Measurements from ENCODE around the gene CHST11. TPM values are rescaled to one million over a fixed set of nuclear protein-coding genes. Genes with fewer than 3 reads are reported as not detected.

CHST11 gene
- total RNA-seq, 1 experiment from 2014 or later: 6.7 TPM

GRCh38 chr12:104443008-104443407, 13.7 kb upstream of the CHST11 start:
- Histone ChIP-seq H3K79me1 (ENCODE audit: insufficient read depth, low read depth, low read length, poor library complexity, severe bottlenecking) (no peaks in the 10 kb centered on the region), H2AK5ac (ENCODE audit: insufficient read length, low read length) (no peak overlapping the region), H3K18ac (ENCODE audit: insufficient read length, low read depth, low read length) (no peak overlapping the region), H3K23me2 (ENCODE audit: insufficient read length, low read depth, low read length, poor library complexity, severe bottlenecking) (no peaks in the 10 kb centered on the region), H4K5ac (ENCODE audit: insufficient read length, low read depth, low read length) (no peak overlapping the region), H3K27ac (ENCODE audit: insufficient read length, low read depth, low read length) (no peak overlapping the region), H3K9me3 (ENCODE audit: control insufficient read depth, low read depth, low read length) (no peaks in the 10 kb centered on the region), H3K4ac (ENCODE audit: low read depth, low read length) (no peak overlapping the region), H3K9ac (ENCODE audit: extremely low read depth, insufficient read length, low read length) (no peak overlapping the region), H3K56ac (ENCODE audit: insufficient read length, low read depth, low read length) (no peak overlapping the region), H3K4me2 (ENCODE audit: insufficient read depth, insufficient read length, low read length) (no peak overlapping the region), H2AFZ (ENCODE audit: low read length) (no peak overlapping the region), H2BK20ac (ENCODE audit: low read depth, low read length, poor library complexity, severe bottlenecking) (no peak overlapping the region), H3T11ph (ENCODE audit: low read length) (no peak overlapping the region), H2BK12ac (ENCODE audit: insufficient read length, low read depth, low read length) (no peak overlapping the region), H2BK120ac (ENCODE audit: low read depth, low read length, poor library complexity, severe bottlenecking) (no peak overlapping the region), H3K79me2 (ENCODE audit: insufficient read depth, low read length) (no peaks in the 10 kb centered on the region), H4K8ac (replicated peaks; ENCODE audit: insufficient read length, low read depth, low read length) (no peak overlapping the region), H3K4me1 (ENCODE audit: insufficient read depth, low read length) (no peaks in the 10 kb centered on the region), H3K23ac (ENCODE audit: insufficient read length, low read depth, low read length) (no peak overlapping the region), H2BK15ac (ENCODE audit: low read depth, low read length) (no peak overlapping the region), H2BK5ac (ENCODE audit: insufficient read length, low read length) (no peak overlapping the region), H4K20me1 (ENCODE audit: control insufficient read depth, insufficient read depth, insufficient read length) (no peaks in the 10 kb centered on the region), H4K91ac (ENCODE audit: insufficient read length, low read depth, low read length) (no peak overlapping the region), H3K14ac (ENCODE audit: insufficient read depth, low read length) (no peak overlapping the region), H3K27me3 (ENCODE audit: insufficient read depth, low read length) (no peaks in the 10 kb centered on the region)
- Mint-ChIP-seq H3K27ac (no peak overlapping the region), H3K4me3 (no peak overlapping the region), H3K4me1 (no peaks in the 10 kb centered on the region; a peak in 1 of 4 replicates), H3K27me3 (ENCODE audit: low read depth) (peaks cover 13% of the 10 kb centered on the region), H3K9me3 (no peaks in the 10 kb centered on the region), H3K36me3 (ENCODE audit: insufficient read depth in 1 of 3, low read depth in 3 of 3) (no peaks in the 10 kb centered on the region)
- TF ChIP-seq CTCF (conservative IDR thresholded peaks at IDR 0.05): no peak
- no CpG with 5 or more reads among the region's 1 CpG for WGBS (ENCODE audit: extremely low coverage, insufficient read length, low lambda C conversion rate)
- no peak for DNase-seq
